ENCODE measurements around the gene HFE. TPM values are rescaled to one million over a fixed set of nuclear protein-coding genes. Genes with fewer than 3 reads are reported as not detected.

Gene HFE
- total and polyA plus RNA-seq, 2 of the 13 experiments (the other 11 are each of a cell fraction or from before 2014, with no cell fraction given), result 3.7 to 6.3 TPM

GRCh38 chr6:26045065-26045927 is 41.9 kb upstream of the HFE start (continued):
- TF ChIP-seq ZBED4 (CRISPR knock-in tag; IDR thresholded peaks at IDR 0.05; ENCODE audit: borderline replicate concordance), result peak; percentile 81
- TF ChIP-seq ZNF253 (CRISPR knock-in tag; IDR thresholded peaks at IDR 0.05; ENCODE audit: borderline replicate concordance), result peak; percentile 89; the same call in 1 of the 2 replicates
- no peak for TF ChIP-seq SETDB1 (CRISPR knock-in tag; IDR thresholded peaks at IDR 0.05; ENCODE audit: borderline replicate concordance)
- peak; percentile 77 for TF ChIP-seq FOXJ3 (CRISPR knock-in tag; IDR thresholded peaks at IDR 0.05; ENCODE audit: borderline replicate concordance)
- TF ChIP-seq MATR3 (CRISPR knock-in tag; IDR thresholded peaks at IDR 0.05), result no peak
- TF ChIP-seq ZNF883 (CRISPR knock-in tag; IDR thresholded peaks at IDR 0.05; ENCODE audit: not compliant biosample characterization), result peak; percentile 91
- no peak; the same call in 1 of the 2 replicates for TF ChIP-seq ZNF354B (CRISPR knock-in tag; IDR thresholded peaks at IDR 0.05)
- TF ChIP-seq ZNF674 (CRISPR knock-in tag; IDR thresholded peaks at IDR 0.05; ENCODE audit: low read depth), result no peak
- peak; percentile 75 for TF ChIP-seq THAP11 (CRISPR knock-in tag; IDR thresholded peaks at IDR 0.05)
- TF ChIP-seq DZIP1 (CRISPR knock-in tag; IDR thresholded peaks at IDR 0.05), result no peak; the same call in 1 of the 2 replicates
- peak; percentile 88 for TF ChIP-seq ZNF224 (CRISPR knock-in tag; IDR thresholded peaks at IDR 0.05)
- TF ChIP-seq ASH2L (IDR thresholded peaks at IDR 0.05; ENCODE audit: insufficient read length, low read depth, low read length), result peak; percentile 91
- TF ChIP-seq SIN3A (IDR thresholded peaks at IDR 0.05; ENCODE audit: borderline replicate concordance, low read depth, low read length), result peak; percentile 97
- no peak for TF ChIP-seq ZBTB39 (CRISPR knock-in tag; IDR thresholded peaks at IDR 0.05)
- TF ChIP-seq REL (CRISPR knock-in tag; conservative IDR thresholded peaks at IDR 0.05), result no peak
- peak; percentile 94 for TF ChIP-seq SRY (CRISPR knock-in tag; IDR thresholded peaks at IDR 0.05)
- peak; percentile 12; the same call in 1 of the 2 replicates for TF ChIP-seq SNAI1 (CRISPR knock-in tag; IDR thresholded peaks at IDR 0.05; ENCODE audit: borderline replicate concordance)
- TF ChIP-seq ZNF496 (CRISPR knock-in tag; IDR thresholded peaks at IDR 0.05; ENCODE audit: insufficient replicate concordance), result no peak
- TF ChIP-seq KAT8 (CRISPR knock-in tag; IDR thresholded peaks at IDR 0.05), result peak; percentile 82; the same call in 1 of the 2 replicates
- peak; percentile 89 for TF ChIP-seq ZNF264 (CRISPR knock-in tag; IDR thresholded peaks at IDR 0.05)
